GM19324 (cell line): Measurements from ENCODE around the gene SELPLG.

Source experiments
- ATAC-seq: cut with Tn5 transposase; IDR thresholded peaks from one replicate; pipeline ENCODE4 v1.9.1; 2021; ENCODE audit warnings: mild to moderate bottlenecking, moderate library complexity; ENCODE audit not compliant: unreplicated experiment, low FRiP score

Gene SELPLG

DNA sequence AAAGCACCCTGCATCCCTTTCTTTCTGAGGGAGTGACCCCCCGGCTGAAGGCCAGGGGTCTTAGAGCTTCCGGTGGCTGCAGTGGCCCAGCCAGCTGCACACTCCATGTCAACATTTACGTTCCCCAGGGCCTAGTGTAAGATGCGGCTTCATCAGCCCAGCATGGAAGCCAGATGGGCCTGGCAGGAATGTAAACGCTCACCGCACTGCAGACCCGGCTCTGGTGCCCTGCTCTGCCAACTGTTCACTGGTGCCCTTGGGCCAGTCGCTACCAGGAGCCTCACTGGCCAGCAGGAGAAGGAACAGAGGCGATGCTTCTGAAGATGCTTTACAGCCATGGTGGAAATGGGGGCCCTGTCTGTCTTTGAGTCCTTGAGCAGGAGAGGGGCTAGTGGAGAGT, 27.2 kb downstream of the SELPLG start:
- no peak for ATAC-seq

DNA sequence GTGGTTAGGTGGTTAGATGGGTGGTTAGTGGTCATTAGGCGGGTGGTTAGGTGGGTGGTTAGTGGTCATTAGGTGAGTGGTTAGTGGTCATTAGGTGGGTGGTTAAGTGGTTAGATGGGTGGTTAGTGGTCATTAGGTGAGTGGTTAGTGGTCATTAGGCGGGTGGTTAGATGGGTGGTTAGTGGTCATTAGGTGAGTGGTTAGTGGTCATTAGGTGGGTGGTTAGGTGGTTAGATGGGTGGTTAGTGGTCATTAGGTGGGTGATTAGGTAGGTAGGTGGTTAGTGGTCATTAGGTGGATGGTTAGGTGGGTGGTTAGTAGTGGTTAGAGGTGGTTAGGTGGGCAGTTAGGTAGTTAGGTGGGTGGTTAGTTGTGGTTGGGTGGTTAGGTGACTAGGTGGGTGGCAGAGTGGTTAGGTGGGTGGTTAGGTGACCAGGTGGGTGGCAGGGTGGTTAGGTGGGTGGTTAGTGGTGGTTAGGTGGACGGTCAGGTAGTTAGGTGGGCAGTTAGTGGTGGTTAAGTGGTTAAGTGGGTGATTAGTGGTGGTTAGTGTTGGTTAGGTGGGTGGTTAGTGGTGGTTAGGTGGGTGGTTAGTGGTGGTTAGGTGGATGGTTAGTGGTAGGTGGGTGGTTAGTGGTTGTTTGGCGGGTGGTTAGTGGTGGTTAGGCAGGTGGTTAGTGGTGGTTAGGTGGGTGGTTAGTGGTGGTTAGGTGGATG, 27.8 kb downstream of the SELPLG start:
- ATAC-seq = no peak

DNA sequence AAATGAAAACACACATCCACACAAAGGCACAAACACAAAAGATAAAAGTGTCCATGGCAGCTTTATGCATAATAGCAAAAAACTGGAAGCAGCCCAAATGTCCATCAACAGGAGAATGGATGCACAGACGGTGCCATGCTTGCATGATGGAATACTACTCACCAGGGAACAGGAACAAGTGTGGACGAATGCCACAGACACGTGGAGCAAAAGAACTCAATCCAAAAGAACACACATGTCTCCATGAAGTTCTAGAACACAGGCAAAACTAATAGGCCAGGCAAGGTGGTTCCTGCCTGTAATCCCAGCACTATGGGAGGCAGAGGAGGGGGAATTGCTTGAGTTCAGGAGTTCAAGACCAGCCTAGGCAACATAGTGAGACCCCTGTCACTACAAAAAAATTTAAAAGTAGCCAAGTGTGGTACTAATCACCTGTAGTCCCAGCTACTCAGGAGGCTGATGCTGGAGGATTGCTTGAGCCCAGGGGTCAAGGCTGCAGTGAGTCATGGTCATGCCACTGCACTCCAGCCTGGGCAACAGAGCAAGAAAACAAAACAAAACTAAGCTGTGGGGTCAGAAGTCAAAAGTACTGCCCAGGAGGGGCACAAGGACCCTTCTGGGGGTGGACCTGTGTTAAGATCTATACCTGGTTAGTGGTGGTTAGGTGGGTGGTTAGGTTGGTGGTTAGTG, 28.5 kb downstream of the SELPLG start:
- ATAC-seq = no peak

DNA sequence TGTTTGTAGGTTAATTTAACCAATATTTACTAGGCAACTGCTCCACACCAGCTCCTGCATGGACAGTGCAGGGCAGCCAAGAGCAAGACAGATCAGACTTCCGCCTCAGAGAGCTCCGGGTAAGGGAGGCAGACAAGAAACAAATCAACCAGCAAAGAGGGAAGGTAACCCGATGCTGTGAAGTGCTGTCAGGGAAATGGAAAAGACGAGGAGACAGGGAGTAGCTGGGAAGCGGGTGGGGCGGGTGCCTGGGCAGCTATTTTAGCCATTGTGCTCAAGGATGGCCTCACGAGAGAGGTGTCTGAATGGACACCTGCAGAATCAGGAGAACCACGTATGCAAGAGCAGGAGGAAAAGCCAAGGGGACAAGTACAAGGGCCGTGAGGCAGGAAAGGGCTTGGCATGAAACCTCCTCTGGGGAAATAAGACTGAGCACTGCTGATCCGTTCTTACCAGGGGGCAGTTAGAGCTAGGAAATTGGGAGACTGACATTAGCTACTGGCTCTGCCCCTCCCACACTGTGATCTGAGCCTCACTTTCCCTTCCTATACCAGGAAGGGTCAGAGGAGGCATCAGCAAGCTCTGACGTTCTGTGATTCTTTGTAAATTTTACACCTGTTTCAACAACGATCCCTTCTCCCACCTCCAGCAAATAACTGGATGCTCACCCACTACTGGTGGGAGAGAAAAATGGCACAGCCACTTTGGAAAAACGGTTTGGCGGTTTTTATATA, 29.3 kb downstream of the SELPLG start:
- no peak for ATAC-seq

DNA sequence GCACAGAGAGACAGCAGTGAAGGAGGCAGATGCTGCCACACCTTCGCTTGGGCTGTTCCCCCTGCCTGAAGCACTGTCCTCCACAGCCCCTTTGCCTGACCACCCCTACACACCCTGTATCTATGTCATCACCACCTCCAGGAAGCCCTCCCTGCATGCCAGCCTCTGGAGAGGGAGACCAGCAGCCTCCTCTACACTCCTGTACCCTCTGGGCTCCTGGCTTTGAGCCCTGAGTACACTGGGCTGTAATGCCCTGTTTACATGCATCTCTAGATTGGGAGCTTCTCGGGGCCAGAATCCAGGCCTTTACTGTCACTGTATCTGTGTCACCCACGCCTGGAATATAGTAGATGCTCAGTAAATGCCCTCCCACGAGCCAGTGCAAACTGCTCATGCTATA, 30.0 kb downstream of the SELPLG start:
- no peak for ATAC-seq

DNA sequence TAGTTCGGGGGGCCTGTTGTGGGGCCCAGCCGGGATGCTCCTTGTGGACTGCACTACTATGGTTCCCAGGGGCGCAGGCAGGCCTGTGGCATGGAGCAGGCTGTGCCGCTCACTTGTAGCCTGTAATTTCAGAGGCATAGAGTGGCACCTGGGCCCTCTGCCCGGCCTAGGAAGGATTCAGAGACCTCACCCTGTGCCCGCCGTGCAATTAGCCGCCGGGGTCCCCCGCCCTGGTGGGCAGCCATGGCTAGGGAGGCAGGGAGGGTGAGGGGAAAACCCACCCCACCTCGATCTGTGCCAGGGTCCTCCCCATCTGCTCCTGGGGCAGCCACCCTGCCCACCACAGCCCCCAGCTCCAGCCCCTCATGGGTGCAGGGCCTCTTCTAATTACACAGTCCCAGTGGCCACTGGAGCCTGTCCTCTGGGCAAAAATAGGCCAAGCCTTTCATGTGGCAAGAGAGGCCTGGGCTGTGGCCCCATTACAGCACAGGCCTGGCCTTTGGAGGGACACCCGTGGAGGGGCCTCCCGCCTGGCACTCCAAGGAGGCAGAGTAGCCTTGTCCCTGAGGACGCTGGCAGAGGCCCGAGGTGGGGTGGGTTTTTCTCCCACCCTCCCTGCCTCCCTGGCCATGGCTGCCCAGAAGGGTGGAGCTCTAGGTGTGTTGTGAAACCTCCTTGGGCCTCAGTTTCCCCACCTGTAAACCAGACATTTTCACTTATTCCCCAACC, 30.6 kb downstream of the SELPLG start:
- no peak for ATAC-seq

DNA sequence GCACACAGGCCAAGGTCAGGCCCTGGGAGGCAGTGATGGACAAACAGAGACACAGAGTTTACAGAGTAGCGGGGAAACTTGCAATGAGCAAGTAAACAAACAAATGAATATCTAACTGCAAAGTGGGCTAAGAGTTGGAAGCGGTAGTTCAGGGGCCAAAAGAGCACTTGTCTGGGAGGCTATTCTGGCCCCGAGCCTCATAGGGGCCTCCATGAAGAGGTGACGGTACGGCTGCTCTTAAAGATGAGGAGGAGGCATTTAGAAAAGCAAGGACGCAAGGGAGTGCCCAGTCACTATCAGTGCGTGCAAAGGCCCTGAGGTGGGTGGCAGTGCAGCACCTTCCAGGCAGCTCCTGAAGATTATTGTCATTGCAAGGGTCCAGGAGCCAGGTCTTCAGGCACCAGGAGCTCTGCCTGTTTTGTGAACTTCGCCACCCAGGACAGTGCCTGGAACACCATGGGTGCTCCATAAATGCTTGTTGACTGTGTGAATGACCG, 31.4 kb downstream of the SELPLG start:
- no peak for ATAC-seq

DNA sequence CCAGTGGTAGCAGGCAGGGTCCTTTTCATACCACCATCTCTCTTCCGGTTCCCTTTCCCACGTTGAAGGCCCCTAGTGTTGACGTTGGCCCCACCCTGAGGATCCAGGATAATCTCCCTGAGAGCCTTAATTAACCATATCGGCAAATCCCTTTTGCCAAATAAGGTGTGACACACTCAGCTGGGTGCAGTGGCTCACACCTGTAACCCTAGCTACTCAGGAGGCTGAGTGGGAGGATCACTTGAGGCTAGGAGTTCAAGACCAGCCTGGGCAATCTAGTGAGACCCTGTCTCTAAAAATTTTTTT, 33.0 kb downstream of the SELPLG start:
- ATAC-seq = no peak

DNA sequence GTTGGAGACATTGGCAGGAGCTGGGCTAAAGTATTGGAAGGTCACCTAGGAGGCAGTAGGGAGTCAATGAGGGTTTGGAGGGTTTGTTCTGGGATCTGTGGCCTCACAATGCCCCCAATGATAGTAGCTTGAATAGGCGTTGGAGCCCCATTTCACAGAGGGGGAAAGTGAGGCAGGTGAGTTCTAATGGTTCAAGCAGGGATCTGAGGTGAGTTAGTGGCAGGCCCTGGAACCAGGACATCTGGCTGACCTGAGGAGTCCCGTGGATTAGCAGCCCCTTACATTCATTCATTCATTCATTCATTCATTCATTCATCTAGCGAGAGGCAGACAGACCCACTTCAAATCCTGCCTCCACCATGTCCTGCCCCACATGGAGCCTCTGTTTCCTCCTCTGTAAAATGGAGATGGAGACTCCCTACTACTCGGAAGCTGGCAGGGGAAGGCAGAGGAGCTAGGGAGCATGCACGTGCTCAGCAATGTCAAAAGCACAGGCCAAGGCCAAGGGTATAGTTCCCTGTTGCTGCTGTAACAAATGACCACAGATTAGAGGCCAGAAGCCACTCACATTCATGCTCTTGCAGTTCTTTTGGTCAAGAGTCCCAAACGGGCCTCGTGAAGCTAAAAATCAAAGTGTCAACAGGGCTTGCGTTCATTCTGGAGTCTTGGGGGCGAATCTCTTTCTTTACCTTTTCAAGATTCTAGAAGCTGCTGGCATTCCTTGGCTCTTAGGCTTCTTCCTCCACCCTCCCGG, 33.6 kb downstream of the SELPLG start:
- no peak for ATAC-seq

DNA sequence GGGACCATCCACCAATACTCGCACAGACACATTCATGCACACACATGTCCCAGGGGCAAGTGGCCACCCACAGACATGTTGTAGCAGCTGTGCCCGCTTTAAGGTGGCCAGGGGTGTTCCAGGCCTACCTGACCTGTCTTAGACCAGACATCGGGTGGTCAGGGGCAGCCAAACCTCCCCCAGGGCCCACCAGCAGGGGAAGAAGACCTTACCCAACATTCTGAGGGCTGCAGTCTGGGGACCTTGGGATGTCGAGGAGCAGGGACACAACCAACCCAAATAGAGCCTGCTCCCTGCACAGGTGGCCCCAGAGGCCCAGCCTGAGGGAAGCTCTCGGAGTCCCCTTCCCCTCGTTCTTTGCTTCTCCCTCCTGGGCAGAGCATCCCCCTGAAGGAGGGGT, 34.2 kb downstream of the SELPLG start:
- no peak for ATAC-seq

DNA sequence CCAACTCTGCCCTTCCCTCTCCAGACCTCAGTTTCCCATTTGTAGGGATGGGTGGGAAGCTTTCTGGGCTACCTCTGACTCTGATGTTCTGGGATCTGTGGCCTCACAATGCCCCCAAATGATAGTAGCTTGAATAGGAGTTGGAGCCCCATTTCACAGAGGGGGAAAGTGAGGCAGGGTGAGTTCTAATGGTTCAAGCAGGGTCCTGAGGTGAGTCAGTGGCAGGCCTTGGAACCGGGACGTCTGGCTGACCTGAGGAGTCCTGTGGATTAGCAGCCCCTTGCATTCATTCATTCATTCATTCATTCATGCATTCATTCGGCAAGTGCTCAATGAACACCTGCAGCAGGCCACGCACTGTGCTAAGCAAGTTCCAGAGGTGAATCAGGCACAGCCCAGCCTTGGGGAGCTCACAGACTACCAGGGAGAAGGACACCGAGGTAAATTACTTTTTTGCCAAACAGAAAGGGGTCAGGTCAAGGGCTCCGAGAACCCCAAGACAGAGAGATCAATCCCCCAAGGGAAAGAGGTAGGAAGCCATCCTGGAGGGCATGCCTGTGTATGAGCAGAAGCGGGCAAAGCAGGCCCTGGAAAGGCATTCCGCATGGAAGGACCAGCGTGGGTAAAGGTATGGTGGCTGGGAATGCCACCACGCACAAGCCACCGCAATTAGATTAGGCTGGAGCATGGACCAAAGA, 35.0 kb downstream of the SELPLG start:
- ATAC-seq = no peak

DNA sequence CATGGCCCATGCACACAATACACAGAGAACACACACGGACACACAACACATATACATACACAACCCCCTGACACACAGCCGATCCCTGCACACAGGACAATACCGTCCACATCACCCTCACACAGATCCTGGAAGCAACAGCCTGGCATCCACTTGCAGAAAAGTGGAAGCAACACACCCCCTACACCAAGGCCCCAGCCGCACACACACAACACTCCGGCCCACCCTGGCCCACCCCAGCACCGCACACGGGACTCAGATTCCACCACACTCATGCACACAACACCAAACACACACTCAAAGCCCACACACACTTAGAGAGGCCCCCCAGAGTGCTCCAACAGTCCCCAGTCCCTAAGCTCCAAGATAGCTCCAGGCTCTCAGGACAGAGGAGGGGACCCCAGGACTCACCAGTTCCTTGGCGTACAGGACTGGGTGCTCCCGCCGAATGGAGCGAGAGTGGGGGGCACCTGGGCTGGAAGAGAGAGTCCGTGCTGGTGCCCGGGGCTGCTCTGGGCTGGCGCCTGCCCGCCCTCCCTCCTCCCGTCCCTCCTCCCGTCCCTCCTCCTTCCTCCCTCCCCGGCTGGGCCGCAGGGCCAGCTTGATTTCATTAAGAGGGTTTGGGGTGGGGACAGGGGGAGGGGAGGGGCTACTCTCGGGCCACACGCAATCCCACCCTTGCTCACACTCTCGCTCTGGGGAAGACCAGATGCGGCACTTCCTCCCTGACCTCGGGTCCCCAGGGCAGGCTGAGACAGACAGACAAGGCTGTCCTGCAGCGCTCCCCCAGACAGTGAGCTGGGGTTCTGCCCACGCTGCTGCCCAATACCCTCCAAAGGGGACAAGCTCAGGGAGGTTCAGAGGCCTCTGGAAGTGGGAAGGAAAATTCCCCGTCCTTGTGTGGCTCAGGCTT, 35.9 kb downstream of the SELPLG start, which contains the start of gene TMEM119:
Gene TMEM119 (minus strand): TSS at position 526 of the 913 bp plus-strand sequence. CDS start 5,701 bp downstream, outside the sequence.
- no peak for ATAC-seq

DNA sequence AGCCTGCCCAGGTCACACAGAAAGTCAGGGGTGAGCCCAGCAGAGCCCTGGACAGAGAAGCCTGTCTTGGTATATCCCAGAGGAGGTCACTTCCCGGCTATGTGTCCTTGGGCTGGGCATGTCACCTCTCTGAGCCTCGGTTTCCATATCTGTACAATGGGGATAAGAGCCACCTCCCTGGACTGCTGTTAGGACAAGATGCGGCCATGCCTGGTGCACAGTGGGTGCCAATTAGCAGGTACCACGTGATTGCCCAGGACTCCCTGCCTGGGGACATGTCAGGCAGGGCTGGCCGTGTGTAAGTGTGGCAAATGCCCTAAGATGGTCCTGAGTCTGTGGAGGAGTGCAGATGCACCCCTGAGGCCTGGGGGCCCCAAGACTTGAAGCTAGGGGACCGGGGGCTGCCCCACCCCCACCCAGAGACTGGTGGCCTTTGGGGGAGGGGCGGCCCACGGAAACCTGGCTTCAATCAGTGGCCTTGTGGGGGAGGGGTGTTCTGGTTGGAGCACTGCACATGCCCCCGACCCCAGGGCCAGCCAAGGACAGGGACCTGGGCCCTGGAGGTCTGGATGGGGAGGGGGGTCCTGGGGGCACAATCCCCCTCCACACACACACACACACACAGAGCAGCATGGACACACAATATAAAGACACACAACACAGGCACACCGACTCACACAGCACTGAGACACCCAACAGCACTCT, 36.7 kb downstream of the SELPLG start:
- no peak for ATAC-seq

DNA sequence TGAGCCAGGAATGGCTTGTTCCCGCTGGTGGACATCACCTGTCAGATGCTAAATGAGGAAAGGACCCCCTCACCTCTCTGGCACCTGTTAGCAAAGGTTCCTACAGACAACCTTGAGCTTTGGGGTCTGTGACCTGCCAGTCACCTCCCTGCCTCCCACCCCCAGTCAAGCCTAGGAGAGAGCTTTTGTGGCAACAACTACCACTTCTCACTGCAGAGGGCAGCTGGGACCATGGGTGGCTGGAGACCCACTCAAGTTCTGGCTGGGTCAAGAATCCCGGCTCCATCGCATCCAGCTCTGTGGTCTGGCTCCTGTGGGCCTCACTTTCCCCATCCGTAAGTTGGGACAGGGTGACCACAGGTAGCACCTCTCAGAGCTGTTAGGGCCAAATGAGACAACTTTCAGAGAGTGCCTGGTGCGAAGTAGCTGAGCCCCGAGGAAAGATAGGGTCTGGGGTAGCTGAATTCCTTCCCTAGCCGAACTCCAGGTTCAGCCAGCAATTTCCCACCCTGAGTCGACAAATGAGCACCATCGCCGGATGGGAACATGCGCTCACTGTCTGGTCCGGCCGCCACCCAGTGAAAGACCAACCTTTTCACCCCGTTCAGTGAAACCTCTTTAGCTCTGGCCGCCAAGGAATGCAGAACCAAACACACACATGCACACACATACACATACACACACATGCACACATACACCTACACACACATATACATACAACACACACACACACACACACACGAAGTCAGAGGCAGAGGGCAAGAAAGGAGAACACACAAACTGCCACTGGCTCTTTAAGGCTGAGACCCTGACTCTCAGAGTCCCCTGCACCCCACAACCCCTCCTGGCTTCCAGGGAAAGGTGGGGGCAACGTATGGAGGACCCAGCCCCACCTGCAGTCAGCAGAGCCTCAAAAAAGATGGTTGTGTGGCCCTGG, 37.7 kb downstream of the SELPLG start:
- ATAC-seq = no peak

DNA sequence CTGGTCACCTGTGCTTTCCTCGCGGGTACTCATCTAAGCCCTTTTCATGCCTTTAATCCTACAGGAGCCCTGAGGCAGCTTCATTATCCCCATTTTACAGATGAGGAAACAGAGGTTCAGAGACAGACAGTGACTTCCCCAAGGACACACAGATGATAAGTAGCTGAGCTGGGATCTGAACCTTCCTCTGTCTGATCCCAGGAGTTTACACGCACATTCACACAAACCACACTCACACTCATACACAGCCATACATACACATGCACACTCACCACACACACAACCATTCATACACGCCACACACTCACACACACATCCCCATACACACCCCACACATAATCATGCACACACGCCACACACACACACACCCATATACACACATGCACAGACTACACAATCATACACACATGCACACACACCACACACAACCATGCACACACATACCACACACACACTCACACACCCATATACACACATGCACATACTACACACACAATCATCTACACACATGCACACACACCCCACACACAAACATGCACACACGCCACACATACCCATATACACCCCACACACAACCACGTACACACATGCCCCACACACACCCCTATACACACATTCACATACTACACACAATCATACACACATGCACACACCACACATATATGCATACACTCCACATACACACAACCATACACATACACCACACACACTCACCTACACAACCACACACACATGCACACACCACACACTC, 38.6 kb downstream of the SELPLG start:
- ATAC-seq = no peak

DNA sequence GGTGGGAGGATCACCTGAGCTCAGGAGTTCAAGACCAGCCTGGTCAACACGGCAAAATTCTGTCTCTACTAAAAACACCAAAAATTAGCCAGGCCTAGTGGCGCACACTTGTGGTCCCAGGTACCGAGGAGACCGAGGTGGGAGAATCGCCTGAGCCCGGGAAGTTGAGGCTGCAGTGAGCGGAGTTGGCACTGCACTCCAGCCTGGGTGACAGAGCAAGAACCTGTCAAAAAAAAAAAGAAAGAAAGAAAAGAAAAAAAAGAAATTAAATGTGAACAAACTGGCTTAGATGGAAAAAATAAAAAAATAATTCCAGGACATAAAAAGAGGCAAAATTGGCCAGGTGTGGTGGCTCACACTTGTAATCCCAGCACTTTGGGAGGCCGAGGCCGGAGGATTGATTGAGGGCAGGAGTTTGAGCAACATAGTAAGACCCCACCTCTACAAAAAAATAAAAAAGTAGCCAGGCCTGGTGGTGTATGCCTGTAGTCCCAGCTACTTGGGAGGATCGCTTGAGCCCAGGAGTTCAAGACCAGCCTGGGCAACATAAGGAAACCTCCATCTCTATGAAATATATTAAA, 39.3 kb downstream of the SELPLG start:
- ATAC-seq = no peak
